ENCODE data around the gene CNTN4.

DNA sequence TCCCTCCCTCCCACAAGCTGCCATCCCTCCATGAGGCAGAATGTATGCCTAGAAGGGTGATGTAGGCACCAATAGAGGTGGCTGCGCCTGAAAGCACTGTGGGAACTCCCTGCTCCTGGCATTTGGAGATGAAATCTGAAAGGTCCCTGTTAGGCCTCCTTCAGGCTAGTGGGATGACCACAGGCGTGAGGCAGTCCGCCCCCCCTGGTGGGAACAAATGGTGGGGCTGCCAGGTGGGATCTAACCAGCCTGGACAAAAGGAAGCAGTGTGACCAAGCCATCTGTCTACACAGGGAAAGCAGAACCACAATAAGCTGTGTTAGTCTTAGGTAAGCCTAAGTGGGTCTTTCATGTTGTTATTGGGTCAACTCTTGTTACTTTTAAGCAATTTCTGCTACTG is 986.2 kb downstream of the CNTN4 start:
- TF ChIP-seq, protein P1, sequence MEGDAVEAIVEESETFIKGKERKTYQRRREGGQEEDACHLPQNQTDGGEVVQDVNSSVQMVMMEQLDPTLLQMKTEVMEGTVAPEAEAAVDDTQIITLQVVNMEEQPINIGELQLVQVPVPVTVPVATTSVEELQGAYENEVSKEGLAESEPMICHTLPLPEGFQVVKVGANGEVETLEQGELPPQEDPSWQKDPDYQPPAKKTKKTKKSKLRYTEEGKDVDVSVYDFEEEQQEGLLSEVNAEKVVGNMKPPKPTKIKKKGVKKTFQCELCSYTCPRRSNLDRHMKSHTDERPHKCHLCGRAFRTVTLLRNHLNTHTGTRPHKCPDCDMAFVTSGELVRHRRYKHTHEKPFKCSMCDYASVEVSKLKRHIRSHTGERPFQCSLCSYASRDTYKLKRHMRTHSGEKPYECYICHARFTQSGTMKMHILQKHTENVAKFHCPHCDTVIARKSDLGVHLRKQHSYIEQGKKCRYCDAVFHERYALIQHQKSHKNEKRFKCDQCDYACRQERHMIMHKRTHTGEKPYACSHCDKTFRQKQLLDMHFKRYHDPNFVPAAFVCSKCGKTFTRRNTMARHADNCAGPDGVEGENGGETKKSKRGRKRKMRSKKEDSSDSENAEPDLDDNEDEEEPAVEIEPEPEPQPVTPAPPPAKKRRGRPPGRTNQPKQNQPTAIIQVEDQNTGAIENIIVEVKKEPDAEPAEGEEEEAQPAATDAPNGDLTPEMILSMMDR (IDR thresholded peaks at IDR 0.05), result no peak
- no peak for TF ChIP-seq POLR2AphosphoS5 (IDR thresholded peaks at IDR 0.05)

All from upper lobe of left lung (tissue), 4 donors.